ENCODE data around the gene LPCAT2. TPM values are rescaled to one million over a fixed set of nuclear protein-coding genes. Genes with fewer than 3 reads are reported as not detected.

The LPCAT2 gene
- total RNA-seq, 2 experiments from 2014 or later, result 0.16 TPM; not detected in 1

DNA sequence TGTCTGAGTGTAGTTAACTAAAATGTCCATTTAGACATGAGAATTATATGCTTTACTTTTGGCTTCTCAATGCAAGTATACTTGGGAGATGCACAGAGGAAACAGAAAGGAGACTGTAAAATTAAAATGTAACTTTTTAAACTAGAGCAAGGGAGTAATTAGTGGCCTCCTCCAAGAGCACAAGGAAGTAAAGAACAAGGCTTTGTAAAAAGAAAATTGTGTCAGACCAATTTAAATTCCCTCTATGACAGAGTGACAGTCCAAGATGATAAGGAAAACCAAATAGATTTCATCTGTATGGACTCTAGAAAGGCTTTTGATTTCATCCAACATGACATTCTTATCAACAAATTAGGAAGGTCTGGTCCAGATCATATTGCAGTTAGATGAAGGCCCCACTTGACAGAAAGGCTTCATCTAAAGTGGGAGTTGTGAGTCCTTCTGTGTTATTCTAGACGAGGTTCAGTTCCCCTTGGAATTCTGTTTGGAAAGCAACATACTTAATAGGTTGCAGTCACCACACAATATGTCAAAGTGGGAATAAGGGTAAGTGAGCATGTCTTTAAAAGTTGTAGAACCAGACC lies 51.2 kb downstream of the LPCAT2 start:
- Mint-ChIP-seq H3K36me3 (ENCODE audit: low read depth) (no peaks in the 10 kb centered on the region), H3K4me1 (ENCODE audit: low read depth) (no peaks in the 10 kb centered on the region), H3K9me3 (no peaks in the 10 kb centered on the region), H3K4me3 (no peak overlapping the region), H3K27me3 (peaks cover 12% of the 10 kb centered on the region), H3K27ac (no peak overlapping the region)
- CTCF ChIA-PET, result no interaction called here
- TF ChIP-seq, protein P1, sequence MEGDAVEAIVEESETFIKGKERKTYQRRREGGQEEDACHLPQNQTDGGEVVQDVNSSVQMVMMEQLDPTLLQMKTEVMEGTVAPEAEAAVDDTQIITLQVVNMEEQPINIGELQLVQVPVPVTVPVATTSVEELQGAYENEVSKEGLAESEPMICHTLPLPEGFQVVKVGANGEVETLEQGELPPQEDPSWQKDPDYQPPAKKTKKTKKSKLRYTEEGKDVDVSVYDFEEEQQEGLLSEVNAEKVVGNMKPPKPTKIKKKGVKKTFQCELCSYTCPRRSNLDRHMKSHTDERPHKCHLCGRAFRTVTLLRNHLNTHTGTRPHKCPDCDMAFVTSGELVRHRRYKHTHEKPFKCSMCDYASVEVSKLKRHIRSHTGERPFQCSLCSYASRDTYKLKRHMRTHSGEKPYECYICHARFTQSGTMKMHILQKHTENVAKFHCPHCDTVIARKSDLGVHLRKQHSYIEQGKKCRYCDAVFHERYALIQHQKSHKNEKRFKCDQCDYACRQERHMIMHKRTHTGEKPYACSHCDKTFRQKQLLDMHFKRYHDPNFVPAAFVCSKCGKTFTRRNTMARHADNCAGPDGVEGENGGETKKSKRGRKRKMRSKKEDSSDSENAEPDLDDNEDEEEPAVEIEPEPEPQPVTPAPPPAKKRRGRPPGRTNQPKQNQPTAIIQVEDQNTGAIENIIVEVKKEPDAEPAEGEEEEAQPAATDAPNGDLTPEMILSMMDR (IDR thresholded peaks at IDR 0.05), result no peak
- POLR2A ChIA-PET, result no interaction called here
- no peak for ATAC-seq
- intact Hi-C loops (cut with micrococcal nuclease), result no loop called here
- no peak for DNase-seq

DNA sequence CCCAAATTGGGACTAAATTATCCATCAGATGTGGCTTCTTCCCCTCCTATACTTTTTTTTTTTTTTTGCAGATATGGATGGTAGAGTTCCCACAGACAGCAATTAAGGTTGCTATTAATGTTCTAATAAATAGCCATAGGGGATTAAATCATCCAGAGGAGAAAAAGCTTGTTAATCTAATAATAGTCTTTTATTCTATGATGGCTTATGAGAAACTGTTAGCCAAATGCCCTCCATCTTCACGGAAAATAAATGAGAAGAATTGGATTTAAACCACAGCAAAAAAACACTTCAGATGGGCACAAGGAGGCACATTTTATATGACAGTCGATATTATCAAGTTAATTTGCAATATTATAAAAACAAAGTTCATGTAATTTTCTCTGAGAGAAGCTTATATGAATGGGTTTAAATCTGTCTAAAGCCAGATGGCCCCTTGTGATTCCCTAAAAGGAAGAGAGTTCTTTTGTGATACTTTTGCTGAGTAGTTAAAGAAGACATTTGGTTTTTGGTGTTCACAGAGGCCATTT lies 52.5 kb downstream of the LPCAT2 start:
- Mint-ChIP-seq H3K36me3 (ENCODE audit: low read depth) (no peaks in the 10 kb centered on the region), H3K27me3 (peaks cover 11% of the 10 kb centered on the region), H3K27ac (no peak overlapping the region), H3K4me1 (ENCODE audit: low read depth) (no peaks in the 10 kb centered on the region), H3K9me3 (no peaks in the 10 kb centered on the region), H3K4me3 (no peak overlapping the region)
- no peak for DNase-seq
- no peak for ATAC-seq
- POLR2A ChIA-PET, result no interaction called here
- CTCF ChIA-PET, result interaction anchor here (1.8 kb wide), 1 partner anchor 97 kb away, joined by 5 read pairs; no protein-coding TSS in a partner anchor
- TF ChIP-seq, protein P1 (IDR thresholded peaks at IDR 0.05), result no peak
- intact Hi-C loops (cut with micrococcal nuclease), result no loop called here

- H3K4me3 Mint-ChIP-seq, result no peak overlapping the region
- peaks cover 7% of the 10 kb centered on the region for H3K27me3 Mint-ChIP-seq
- ATAC-seq (no peak), DNase-seq (no peak)
- ChIA-PET POLR2A (no interaction called here), CTCF (interaction anchor here (1.0 to 1.8 kb wide), 3 partner anchors 10 to 98 kb away, joined by 3 to 5 read pairs (median 4); no protein-coding TSS in a partner anchor)
- H3K27ac Mint-ChIP-seq, result no peak overlapping the region
- intact Hi-C loops (cut with micrococcal nuclease), result no loop called here
- TF ChIP-seq, protein P1 (IDR thresholded peaks at IDR 0.05), result no peak
- H3K4me1 Mint-ChIP-seq (ENCODE audit: low read depth), result no peaks in the 10 kb centered on the region
- no peaks in the 10 kb centered on the region for H3K36me3 Mint-ChIP-seq (ENCODE audit: low read depth)
- H3K9me3 Mint-ChIP-seq, result no peaks in the 10 kb centered on the region
Measured at GRCh38 chr16:55562936-55563335, 54.1 kb downstream of the LPCAT2 start.

GRCh38 chr16:55563797-55564196 lies 54.9 kb downstream of the LPCAT2 start:
- ATAC-seq (no peak), DNase-seq (no peak)
- intact Hi-C loops (cut with micrococcal nuclease), result no loop called here
- H3K9me3 Mint-ChIP-seq, result no peaks in the 10 kb centered on the region
- H3K4me3 Mint-ChIP-seq, result no peak overlapping the region
- no peaks in the 10 kb centered on the region for H3K36me3 Mint-ChIP-seq (ENCODE audit: low read depth)
- H3K4me1 Mint-ChIP-seq (ENCODE audit: low read depth), result no peaks in the 10 kb centered on the region
- peaks cover 5% of the 10 kb centered on the region for H3K27me3 Mint-ChIP-seq
- H3K27ac Mint-ChIP-seq, result no peak overlapping the region
- ChIA-PET CTCF (interaction anchor here (1.7 kb wide), 1 partner anchor 99 kb away, joined by 4 read pairs; no protein-coding TSS in a partner anchor), POLR2A (interaction anchor here (0.7 kb wide), 1 partner anchor 246 kb away, joined by 3 read pairs; no protein-coding TSS in a partner anchor)
- TF ChIP-seq, protein P1 (IDR thresholded peaks at IDR 0.05), result no peak

GRCh38 chr16:55565086-55565485 lies 56.2 kb downstream of the LPCAT2 start:
- Mint-ChIP-seq H3K4me1 (ENCODE audit: low read depth) (no peaks in the 10 kb centered on the region), H3K27me3 (peaks cover 5% of the 10 kb centered on the region), H3K36me3 (ENCODE audit: low read depth) (no peaks in the 10 kb centered on the region), H3K27ac (no peak overlapping the region), H3K9me3 (no peaks in the 10 kb centered on the region), H3K4me3 (no peak overlapping the region)
- DNase-seq (no peak), ATAC-seq (no peak)
- TF ChIP-seq, protein P1 (IDR thresholded peaks at IDR 0.05), result no peak
- ChIA-PET POLR2A (no interaction called here), CTCF (no interaction called here)
- intact Hi-C loops (cut with micrococcal nuclease), result no loop called here
